Measurements from ENCODE around the gene IFNA6. TPM values are rescaled to one million over a fixed set of nuclear protein-coding genes. Genes with fewer than 3 reads are reported as not detected.
"Not testable (repeated sequence)": the region's sequence is repeated elsewhere in the genome, so short reads cannot be mapped to it uniquely, and the experiment has no call there.

Gene IFNA6
- total RNA-seq = not detected

DNA sequence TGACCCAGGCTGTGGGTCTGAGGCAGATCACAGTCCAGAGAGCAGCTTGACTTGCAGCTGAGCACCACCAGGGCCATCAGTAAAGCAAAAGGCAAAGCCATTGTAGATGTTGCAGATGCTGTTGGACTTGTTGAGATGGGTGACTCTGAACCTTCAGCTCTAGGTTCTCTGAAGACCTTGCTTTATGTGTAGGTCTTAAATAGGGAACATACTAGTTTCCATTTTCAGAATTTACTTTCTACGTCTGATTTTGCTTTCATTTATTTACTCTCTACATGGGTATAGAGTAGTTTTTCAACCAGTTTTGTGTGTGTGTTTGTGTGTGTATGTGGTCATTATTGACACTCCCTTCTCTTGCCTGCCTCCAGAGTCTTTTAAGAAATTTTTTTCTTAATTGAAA lies at the start of gene IFNA6:
Gene IFNA6 (minus strand): TSS at position 101 of the 400 bp plus-strand sequence. CDS start 0 bp downstream, at position 101.
- no peak within 1 kb of the TSS for H3K27ac Mint-ChIP-seq
- CTCF ChIA-PET = no interaction called here
- peaks cover 2% of the 10 kb centered on the region for H3K9me3 Mint-ChIP-seq (ENCODE audit: low read depth)
- peaks cover 48% of the 10 kb centered on the region for H3K27me3 Mint-ChIP-seq
- peaks cover 9% of the 10 kb centered on the region for H3K36me3 Mint-ChIP-seq
- DNase-seq (no peak), ATAC-seq (no peak)
- H3K4me3 Mint-ChIP-seq = no peak within 1 kb of the TSS
- H3K4me1 Mint-ChIP-seq = no peaks in the 10 kb centered on the region

DNA sequence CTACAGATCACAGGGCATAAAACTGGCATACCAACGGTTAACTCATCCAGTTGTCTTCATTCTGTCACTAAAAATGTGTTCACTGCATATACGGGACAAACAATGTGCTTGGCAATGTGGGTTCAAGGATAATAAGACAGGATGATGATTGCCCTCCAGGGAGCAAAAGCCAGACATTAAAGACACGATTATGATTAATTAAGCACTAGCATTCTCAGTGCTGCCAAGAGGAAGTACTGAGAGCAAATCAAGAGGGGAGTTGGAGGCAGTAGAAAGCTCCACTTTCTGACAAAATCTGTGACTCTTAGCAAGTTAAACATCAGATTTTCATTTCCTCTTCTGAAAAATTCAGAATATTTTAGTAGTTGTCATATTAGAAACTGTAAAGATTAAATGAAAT lies 49.3 kb upstream of the IFNA6 start:
- DNase-seq = no peak
- H3K9me3 Mint-ChIP-seq (ENCODE audit: low read depth) = no peaks in the 10 kb centered on the region
- CTCF ChIA-PET = interaction anchor here (2.4 kb wide), 1 partner anchor 81 kb away, joined by 5 read pairs; no protein-coding TSS in a partner anchor
- no peak overlapping the region for H3K4me3 Mint-ChIP-seq
- no peaks in the 10 kb centered on the region for H3K36me3 Mint-ChIP-seq
- no peak overlapping the region for H3K27ac Mint-ChIP-seq
- peaks cover 81% of the 10 kb centered on the region for H3K27me3 Mint-ChIP-seq
- ATAC-seq = no peak
- peaks cover 11% of the 10 kb centered on the region for H3K4me1 Mint-ChIP-seq

DNA sequence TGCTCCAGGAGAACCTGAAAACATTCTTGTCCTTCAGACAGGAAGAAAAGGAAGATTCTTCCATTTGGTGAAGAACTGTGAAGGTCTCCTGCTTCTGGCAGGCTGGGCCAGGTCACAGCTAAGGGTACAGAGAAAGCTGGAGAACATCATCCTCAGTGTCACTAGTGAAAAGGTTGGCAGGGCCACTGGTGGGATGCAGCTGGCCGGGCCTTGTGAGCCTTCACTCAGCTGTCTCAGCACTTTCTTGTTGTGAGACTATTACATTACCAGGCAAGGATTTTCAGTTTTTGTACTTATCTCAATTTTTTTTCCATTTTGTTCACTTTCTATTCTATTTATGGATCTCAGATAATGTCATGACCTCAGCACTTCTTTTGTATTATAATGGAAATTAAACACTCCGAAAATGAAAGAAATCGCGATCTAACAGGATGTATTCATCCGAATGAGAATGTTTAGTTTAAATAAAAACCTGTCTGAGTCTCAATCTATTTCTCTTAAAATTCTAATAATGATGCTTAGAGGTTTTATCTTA lies 48.3 kb upstream of the IFNA6 start:
- H3K4me3 Mint-ChIP-seq = no peak overlapping the region
- H3K36me3 Mint-ChIP-seq = no peaks in the 10 kb centered on the region
- H3K4me1 Mint-ChIP-seq = peaks cover 11% of the 10 kb centered on the region
- CTCF ChIA-PET = interaction anchor here (1.4 to 2.4 kb wide), 3 partner anchors 64 to 80 kb away, joined by 5 read pairs; no protein-coding TSS in a partner anchor
- ATAC-seq = no peak
- H3K9me3 Mint-ChIP-seq (ENCODE audit: low read depth) = no peaks in the 10 kb centered on the region
- H3K27ac Mint-ChIP-seq = no peak overlapping the region
- H3K27me3 Mint-ChIP-seq = peaks cover 79% of the 10 kb centered on the region
- no peak for DNase-seq

DNA sequence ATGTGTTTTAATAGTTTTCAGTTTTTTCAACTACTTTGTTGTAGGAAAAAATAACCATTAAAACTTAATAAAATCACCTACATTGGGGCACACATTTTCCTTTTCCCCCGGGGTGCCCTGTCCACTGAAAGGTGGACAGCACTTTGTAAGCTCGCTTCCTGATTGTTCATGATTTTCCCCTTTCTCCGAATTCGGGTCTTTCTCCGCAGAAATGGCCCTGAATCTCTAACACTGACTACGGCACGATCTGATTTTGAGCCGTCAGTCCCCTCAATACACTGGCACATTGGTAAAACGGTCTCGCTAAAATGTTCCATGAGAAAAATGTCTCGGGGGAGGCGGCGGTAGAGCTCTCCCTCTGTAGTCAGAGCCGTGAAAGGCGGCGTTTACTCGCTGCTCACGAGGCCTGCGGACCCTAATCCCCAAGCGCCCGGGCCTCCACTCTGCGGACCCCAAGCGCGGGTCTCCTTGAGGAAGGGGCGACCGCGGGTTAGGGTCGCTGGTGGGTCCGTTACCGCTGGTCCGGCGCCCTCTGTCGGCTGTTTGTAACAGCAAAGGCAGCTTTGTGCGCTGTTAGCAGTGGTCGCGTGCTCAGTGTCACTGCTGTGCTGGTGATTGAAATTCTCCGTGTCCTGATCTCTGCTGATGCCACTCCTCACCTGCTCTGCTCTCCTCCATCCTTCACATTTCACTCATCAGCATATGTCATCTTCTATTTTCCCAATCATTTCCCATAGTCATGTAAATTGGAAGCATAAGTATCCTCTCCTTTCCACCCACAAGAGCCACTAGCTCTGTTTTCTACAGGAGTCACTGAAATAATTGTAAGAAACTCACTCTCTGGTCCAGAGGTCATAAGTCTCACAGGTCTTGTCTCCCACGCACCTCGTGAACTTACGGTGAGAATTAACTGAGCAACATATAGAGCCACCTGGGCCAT lies 45.4 kb upstream of the IFNA6 start:
- Mint-ChIP-seq H3K27me3 (peaks cover 77% of the 10 kb centered on the region), H3K4me3 (peak overlapping the region; percentile 70), H3K4me1 (peaks cover 5% of the 10 kb centered on the region), H3K27ac (no peak overlapping the region), H3K9me3 (ENCODE audit: low read depth) (no peaks in the 10 kb centered on the region), H3K36me3 (no peaks in the 10 kb centered on the region)
- peak; percentile 81 for ATAC-seq
- CTCF ChIA-PET = interaction anchor here (0.6 to 2.7 kb wide), 38 partner anchors 9 to 497 kb away, joined by 3 to 31 read pairs (median 5); partner anchors contain the start of genes IFNA2, IFNA8 and KLHL9
- DNase-seq = peak; percentile 67

DNA sequence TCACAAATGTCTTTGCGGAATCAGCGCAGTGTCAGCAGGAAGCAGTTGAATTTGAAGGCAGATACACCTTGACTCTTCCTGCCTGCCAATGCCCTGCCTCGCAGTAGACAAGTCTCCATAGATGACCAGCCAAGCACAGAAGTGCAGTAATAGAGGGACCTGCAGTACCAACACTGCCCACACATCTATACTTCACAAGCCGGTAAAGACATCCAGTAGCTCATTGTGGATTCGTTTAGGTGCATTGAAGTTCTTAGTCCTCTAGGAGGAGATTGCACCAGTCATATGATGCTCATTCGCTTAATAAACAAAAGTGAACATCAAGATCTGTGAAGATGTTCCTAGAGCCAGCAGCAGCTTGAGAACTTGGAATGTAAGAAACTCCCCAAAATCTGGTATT lies 41.6 kb upstream of the IFNA6 start:
- Mint-ChIP-seq H3K36me3 (no peaks in the 10 kb centered on the region), H3K4me1 (peaks cover 5% of the 10 kb centered on the region), H3K27me3 (peaks cover 73% of the 10 kb centered on the region), H3K4me3 (no peak overlapping the region), H3K9me3 (ENCODE audit: low read depth) (no peaks in the 10 kb centered on the region), H3K27ac (no peak overlapping the region)
- CTCF ChIA-PET = interaction anchor here (0.8 to 1.2 kb wide), 3 partner anchors 28 to 239 kb away, joined by 3 read pairs; no protein-coding TSS in a partner anchor
- ATAC-seq (peak; percentile 48), DNase-seq (no peak)

DNA sequence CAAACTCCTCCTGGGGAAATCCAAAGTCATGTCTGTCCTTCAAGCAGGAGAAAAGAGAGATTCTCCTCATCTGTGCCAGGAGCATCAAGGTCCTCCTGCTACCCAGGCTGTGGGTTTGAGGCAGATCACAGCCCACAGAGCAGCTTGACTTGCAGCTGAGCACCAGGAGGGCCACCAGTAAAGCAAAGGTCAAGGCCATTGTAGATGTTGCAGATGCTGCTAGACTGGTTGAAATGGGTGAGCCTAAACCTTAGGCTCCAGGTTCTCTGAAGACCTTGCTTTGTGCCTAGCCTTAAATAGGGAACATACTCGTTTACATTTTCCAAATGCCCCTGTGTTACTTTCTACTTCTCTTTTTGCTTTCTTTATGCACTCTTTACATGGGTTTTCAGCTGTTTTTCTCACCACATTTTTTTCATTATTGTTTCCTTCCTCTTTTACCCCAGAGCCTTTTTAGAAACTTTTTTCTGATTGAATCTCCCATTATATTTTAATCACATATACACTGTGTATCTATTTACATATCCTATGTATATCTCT lies 34.5 kb upstream of the IFNA6 start, which contains the start of gene IFNA2:
Gene IFNA2 (minus strand): TSS at position 268 of the 540 bp plus-strand sequence. CDS start 69 bp downstream, at position 199.
- Mint-ChIP-seq H3K36me3 (no peaks in the 10 kb centered on the region), H3K4me1 (peaks cover 22% of the 10 kb centered on the region), H3K27ac (no peak within 1 kb of the TSS), H3K9me3 (ENCODE audit: low read depth) (no peaks in the 10 kb centered on the region), H3K4me3 (no peak within 1 kb of the TSS), H3K27me3 (peaks cover 48% of the 10 kb centered on the region)
- DNase-seq = no peak
- ATAC-seq = no peak
- CTCF ChIA-PET = interaction anchor here (1.4 kb wide), 1 partner anchor 11 kb away, joined by 6 read pairs; no protein-coding TSS in a partner anchor

DNA sequence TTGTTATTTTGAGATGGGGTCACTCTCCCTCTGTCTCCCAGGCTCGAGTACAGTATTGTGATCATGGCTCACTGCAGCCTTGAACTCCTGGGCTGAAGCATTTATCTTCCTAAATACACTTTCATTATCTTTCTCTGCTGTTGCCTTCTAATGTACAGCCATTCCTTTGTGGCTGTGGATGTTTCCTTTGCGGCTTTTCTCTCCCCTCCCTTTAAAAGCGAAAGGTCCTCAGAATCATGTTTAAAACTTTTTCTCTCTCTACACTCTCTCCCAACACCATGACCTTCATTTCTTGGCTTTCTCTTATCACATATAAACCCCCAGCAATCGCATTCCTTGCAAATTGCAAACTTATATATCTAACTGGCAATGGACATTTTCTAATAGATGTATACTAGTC lies 32.9 kb upstream of the IFNA6 start:
- DNase-seq (no peak), ATAC-seq (no peak)
- no peak overlapping the region for H3K4me3 Mint-ChIP-seq
- CTCF ChIA-PET = no interaction called here
- H3K36me3 Mint-ChIP-seq = no peaks in the 10 kb centered on the region
- H3K9me3 Mint-ChIP-seq (ENCODE audit: low read depth) = no peaks in the 10 kb centered on the region
- H3K27ac Mint-ChIP-seq = no peak overlapping the region
- H3K4me1 Mint-ChIP-seq = peaks cover 22% of the 10 kb centered on the region
- H3K27me3 Mint-ChIP-seq = peaks cover 49% of the 10 kb centered on the region

DNA sequence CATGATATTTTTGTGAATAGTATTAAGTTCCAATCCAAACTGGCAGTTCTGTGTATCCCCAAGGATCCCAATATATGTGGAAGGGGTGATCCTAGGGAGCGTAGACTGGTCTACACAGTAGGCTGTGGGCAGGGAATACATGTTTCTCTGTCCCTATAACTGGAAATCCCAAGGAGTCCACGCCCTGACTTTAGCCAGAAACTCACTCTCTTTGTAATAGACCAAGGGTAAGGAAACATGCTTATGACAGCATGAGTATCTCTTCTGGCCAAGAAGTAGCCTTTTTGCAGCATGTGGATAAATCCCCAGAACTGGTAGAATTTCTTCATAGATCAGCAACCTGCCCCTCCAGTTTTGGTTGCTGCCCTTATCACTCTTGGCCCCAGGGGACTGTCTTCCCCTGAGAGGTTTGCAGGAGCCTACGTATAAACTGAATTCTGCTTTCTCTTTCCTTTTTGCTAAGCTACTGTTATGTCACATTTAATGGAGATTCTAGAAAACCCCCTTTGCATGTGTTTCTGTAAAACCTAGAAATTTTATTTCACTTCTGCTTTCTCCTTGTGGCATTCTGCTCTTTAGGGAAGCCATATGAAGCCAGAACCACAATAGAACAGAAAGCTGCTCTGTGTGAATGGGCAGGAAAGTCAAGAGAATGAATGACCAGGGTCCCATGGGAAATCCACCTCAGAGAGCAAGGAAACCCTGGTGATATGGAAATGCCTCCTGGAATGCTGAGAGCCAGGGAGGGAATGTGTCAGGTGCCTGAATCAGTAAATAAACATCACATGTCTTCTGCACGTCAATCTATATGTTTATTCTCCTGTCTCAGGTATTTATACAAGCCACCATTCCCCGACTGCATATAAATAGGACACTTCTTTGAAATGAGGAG lies 31.0 kb upstream of the IFNA6 start:
- Mint-ChIP-seq H3K9me3 (ENCODE audit: low read depth) (no peaks in the 10 kb centered on the region), H3K4me1 (peaks cover 22% of the 10 kb centered on the region), H3K27me3 (peaks cover 45% of the 10 kb centered on the region), H3K4me3 (peak overlapping the region; percentile 45), H3K36me3 (no peaks in the 10 kb centered on the region), H3K27ac (peak overlapping the region; percentile 11)
- ATAC-seq (peak; percentile 88), DNase-seq (no peak)
- CTCF ChIA-PET = interaction anchor here (4.9 kb wide), 1 partner anchor 14 kb away, joined by 16 read pairs; no protein-coding TSS in a partner anchor

DNA sequence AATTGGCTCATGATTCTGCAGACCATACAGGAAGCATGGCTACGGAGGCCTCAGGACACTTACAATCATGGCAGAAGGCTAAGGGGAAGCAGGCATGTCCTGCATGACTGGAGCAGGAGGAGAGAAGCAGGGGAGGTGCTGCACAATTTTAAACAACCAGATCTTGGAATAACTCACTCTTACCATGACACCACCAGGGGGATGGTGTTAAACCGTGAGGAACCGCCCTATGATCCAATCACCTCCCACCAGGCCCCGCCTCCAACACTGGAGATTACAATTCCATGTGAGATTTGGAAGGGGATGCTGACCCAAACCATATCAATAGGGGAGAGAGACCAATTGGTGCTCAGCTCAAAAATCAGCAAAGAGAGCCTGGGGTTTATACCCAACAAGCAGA lies 20.8 kb upstream of the IFNA6 start:
- H3K9me3 Mint-ChIP-seq (ENCODE audit: low read depth); H3K36me3 Mint-ChIP-seq; CTCF ChIA-PET; ATAC-seq; DNase-seq; H3K4me3 Mint-ChIP-seq; H3K27ac Mint-ChIP-seq; H3K4me1 Mint-ChIP-seq: not testable (repeated sequence)
- H3K27me3 Mint-ChIP-seq = peaks cover 27% of the 10 kb centered on the region

DNA sequence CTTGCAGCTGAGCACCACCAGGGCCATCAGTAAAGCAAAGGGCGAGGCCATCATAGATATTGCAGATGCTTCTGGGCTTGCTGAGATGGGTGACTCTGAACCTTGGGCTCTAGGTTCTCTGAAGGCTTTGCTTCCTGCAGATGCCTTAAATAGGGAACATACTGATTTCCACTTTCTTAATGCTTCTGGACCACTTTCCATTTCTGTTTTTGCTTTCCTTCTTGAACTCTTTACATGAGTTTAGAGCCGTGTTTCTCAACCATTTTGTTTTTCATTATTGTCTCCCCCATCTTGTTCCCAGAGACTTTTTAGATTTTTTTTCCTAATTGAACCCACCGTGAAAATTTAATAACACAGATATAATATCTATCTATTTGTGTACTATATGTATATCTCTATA lies 17.3 kb upstream of the IFNA6 start, which contains the start of gene IFNA13:
Gene IFNA13 (minus strand): TSS at position 101 of the 400 bp plus-strand sequence. CDS start 47 bp downstream, at position 54.
- no peaks in the 10 kb centered on the region for H3K36me3 Mint-ChIP-seq
- H3K4me1 Mint-ChIP-seq = no peaks in the 10 kb centered on the region
- peaks cover 41% of the 10 kb centered on the region for H3K27me3 Mint-ChIP-seq
- H3K4me3 Mint-ChIP-seq = no peak within 1 kb of the TSS
- CTCF ChIA-PET = no interaction called here
- ATAC-seq (no peak), DNase-seq (no peak)
- no peaks in the 10 kb centered on the region for H3K9me3 Mint-ChIP-seq (ENCODE audit: low read depth)
- no peak within 1 kb of the TSS for H3K27ac Mint-ChIP-seq

DNA sequence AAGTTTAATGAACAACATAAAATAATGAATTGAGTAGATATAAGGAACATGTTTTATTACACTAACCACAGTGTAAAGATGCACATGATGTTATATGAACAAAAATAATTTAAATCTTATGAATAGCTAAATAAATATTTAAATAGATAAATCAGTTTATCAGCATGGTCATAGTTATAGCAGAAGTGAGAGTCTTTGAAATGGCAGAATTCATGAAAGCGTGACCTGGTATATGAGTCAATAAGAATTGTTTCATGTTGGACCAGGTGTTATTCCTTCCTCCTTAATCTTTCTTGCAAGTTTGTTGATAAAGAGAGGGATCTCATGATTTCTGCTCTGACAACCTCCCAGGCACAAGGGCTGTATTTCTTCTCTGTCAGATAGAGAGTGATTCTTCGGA lies 16.5 kb upstream of the IFNA6 start:
- H3K4me1 Mint-ChIP-seq; ATAC-seq; H3K9me3 Mint-ChIP-seq (ENCODE audit: low read depth); H3K27ac Mint-ChIP-seq; H3K36me3 Mint-ChIP-seq; H3K4me3 Mint-ChIP-seq; DNase-seq; CTCF ChIA-PET: not testable (repeated sequence)
- H3K27me3 Mint-ChIP-seq = peaks cover 43% of the 10 kb centered on the region

DNA sequence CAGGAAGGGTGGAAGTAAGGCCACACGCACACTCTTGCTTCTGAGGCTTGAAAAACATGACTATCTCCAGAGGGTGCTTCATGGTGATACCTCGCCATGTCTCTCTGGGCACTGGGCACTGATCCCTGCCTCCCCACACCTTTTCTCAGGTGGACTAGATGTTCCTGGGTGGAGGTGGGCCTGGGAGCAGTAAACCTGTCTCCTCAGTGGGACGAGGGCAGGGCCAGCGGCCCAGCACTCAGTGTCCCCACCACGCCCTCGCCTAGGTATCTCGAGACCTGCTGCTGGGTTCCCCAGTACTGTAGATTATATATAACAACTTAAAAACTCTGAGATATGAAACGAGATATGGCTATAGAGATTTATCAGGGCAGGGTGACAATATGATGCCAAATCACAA lies 11.6 kb upstream of the IFNA6 start:
- DNase-seq (no peak), ATAC-seq (no peak)
- Mint-ChIP-seq H3K9me3 (ENCODE audit: low read depth) (no peaks in the 10 kb centered on the region), H3K27me3 (peaks cover 39% of the 10 kb centered on the region), H3K36me3 (no peaks in the 10 kb centered on the region), H3K4me3 (no peak overlapping the region), H3K4me1 (peaks cover 15% of the 10 kb centered on the region), H3K27ac (no peak overlapping the region)
- CTCF ChIA-PET = interaction anchor here (1.5 kb wide), 1 partner anchor 34 kb away, joined by 5 read pairs; no protein-coding TSS in a partner anchor
